ENCODE data around the gene TENM4. TPM values are rescaled to one million over a fixed set of nuclear protein-coding genes. Genes with fewer than 3 reads are reported as not detected.

The TENM4 gene
- total RNA-seq, 1 donor from 2014 or later, result 5.1 TPM

DNA sequence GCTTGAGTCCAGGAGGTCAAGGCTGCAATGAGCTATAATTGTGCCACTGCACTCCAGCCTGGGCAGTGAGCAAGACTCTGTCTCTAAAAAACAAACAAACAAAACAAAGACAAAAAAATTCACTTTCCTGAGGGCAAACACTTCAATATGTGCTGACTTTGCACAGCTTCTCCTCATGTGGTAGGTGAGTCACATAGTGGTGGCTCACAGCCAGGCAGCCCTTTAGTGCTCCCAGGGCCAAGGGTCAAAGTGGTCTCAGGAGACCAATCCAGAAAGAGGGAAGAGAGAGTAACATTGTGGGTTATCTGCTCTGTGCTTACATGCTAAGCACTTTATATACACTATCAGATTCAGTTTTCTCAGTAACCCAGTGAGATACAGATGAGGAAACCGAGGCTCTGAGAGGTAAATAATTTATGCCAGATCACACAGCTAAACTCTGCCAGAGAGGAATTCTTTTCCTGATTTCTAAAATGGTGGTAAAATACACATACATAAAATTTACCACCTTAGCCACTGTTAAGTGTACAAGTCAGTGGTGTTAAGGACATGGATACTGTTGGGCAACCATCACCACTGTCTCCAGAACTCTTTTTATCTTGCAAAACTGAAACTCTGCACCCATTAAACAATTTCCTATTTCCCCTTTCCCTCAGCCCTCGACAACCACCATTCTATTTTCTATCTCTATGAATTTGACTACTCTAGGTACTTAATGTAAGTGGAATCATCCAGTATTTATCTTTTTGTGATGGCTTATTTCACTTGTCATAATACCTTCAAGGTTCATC, 634.4 kb downstream of the TENM4 start:
- Histone ChIP-seq H3K4me3 (no peak overlapping the region), H4K20me1 (ENCODE audit: low read depth) (no peaks in the 10 kb centered on the region), H3K27me3 (no peaks in the 10 kb centered on the region), H3K9me3 (ENCODE audit: low read depth) (no peaks in the 10 kb centered on the region), H3K79me2 (ENCODE audit: low read depth) (no peaks in the 10 kb centered on the region), H3K27ac (no peak overlapping the region), H3F3A (ENCODE audit: low read depth) (peaks cover 4% of the 10 kb centered on the region), H3K9ac (no peak overlapping the region), H3K36me3 (no peaks in the 10 kb centered on the region), H3K4me1 (peaks cover 32% of the 10 kb centered on the region), H3K4me2 (no peak overlapping the region), H2AFZ (replicated peaks) (no peak overlapping the region)
- Mint-ChIP-seq H3K4me1 (peaks cover 40% of the 10 kb centered on the region), H3K4me3 (no peak overlapping the region), H3K9me3 (no peaks in the 10 kb centered on the region), H3K36me3 (peaks cover 29% of the 10 kb centered on the region), H3K27ac (no peak overlapping the region), H3K27me3 (ENCODE audit: insufficient read depth, low read depth) (no peaks in the 10 kb centered on the region)
- no peak for DNase-seq (ENCODE audit: low spot score)
- TF ChIP-seq EZH2phosphoT487 (IDR thresholded peaks at IDR 0.05) (no peak), EZH2 (IDR thresholded peaks at IDR 0.05) (no peak)
- TF ChIP-seq, protein P1, sequence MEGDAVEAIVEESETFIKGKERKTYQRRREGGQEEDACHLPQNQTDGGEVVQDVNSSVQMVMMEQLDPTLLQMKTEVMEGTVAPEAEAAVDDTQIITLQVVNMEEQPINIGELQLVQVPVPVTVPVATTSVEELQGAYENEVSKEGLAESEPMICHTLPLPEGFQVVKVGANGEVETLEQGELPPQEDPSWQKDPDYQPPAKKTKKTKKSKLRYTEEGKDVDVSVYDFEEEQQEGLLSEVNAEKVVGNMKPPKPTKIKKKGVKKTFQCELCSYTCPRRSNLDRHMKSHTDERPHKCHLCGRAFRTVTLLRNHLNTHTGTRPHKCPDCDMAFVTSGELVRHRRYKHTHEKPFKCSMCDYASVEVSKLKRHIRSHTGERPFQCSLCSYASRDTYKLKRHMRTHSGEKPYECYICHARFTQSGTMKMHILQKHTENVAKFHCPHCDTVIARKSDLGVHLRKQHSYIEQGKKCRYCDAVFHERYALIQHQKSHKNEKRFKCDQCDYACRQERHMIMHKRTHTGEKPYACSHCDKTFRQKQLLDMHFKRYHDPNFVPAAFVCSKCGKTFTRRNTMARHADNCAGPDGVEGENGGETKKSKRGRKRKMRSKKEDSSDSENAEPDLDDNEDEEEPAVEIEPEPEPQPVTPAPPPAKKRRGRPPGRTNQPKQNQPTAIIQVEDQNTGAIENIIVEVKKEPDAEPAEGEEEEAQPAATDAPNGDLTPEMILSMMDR (IDR thresholded peaks at IDR 0.05), result no peak

- Histone ChIP-seq H3F3A (ENCODE audit: low read depth) (peaks cover 11% of the 10 kb centered on the region), H3K9me3 (ENCODE audit: low read depth) (no peaks in the 10 kb centered on the region), H3K27me3 (no peaks in the 10 kb centered on the region), H3K79me2 (ENCODE audit: low read depth) (no peaks in the 10 kb centered on the region), H3K4me3 (no peak overlapping the region), H3K27ac (no peak overlapping the region), H3K4me1 (peaks cover 38% of the 10 kb centered on the region), H3K36me3 (no peaks in the 10 kb centered on the region), H3K4me2 (no peak overlapping the region), H4K20me1 (ENCODE audit: low read depth) (peaks cover 3% of the 10 kb centered on the region), H2AFZ (replicated peaks) (no peak overlapping the region), H3K9ac (no peak overlapping the region)
- no peak overlapping the region for H3K4me3 Mint-ChIP-seq
- H3K27ac Mint-ChIP-seq, result no peak overlapping the region
- TF ChIP-seq EZH2phosphoT487 (IDR thresholded peaks at IDR 0.05), result no peak
- no peaks in the 10 kb centered on the region for H3K9me3 Mint-ChIP-seq
- H3K36me3 Mint-ChIP-seq, result peaks cover 29% of the 10 kb centered on the region
- no peak for DNase-seq (ENCODE audit: low spot score)
- H3K4me1 Mint-ChIP-seq, result peaks cover 42% of the 10 kb centered on the region
- H3K27me3 Mint-ChIP-seq (ENCODE audit: insufficient read depth, low read depth), result peaks cover 3% of the 10 kb centered on the region
Measured at GRCh38 chr11:78804991-78805390, 635.8 kb downstream of the TENM4 start.

GRCh38 chr11:78803995-78804394, 636.8 kb downstream of the TENM4 start:
- Histone ChIP-seq H3K27me3 (no peaks in the 10 kb centered on the region), H3K79me2 (ENCODE audit: low read depth) (no peaks in the 10 kb centered on the region), H3K9me3 (ENCODE audit: low read depth) (no peaks in the 10 kb centered on the region), H3K9ac (no peak overlapping the region), H3K4me1 (peaks cover 36% of the 10 kb centered on the region), H2AFZ (replicated peaks) (no peak overlapping the region), H3K27ac (no peak overlapping the region), H4K20me1 (ENCODE audit: low read depth) (peaks cover 4% of the 10 kb centered on the region), H3F3A (ENCODE audit: low read depth) (peaks cover 17% of the 10 kb centered on the region), H3K36me3 (no peaks in the 10 kb centered on the region), H3K4me2 (no peak overlapping the region), H3K4me3 (no peak overlapping the region)
- no peak for TF ChIP-seq EZH2phosphoT487 (IDR thresholded peaks at IDR 0.05)
- no peak for TF ChIP-seq EZH2 (IDR thresholded peaks at IDR 0.05)
- TF ChIP-seq, protein P1 (IDR thresholded peaks at IDR 0.05), result no peak
- Mint-ChIP-seq H3K4me1 (peaks cover 39% of the 10 kb centered on the region), H3K36me3 (peaks cover 29% of the 10 kb centered on the region), H3K27ac (no peak overlapping the region), H3K4me3 (no peak overlapping the region), H3K9me3 (no peaks in the 10 kb centered on the region), H3K27me3 (ENCODE audit: insufficient read depth, low read depth) (peaks cover 3% of the 10 kb centered on the region)
- no peak for DNase-seq (ENCODE audit: low spot score)

Measured in neural progenitor cell (in vitro differentiated cells).